K562 (cell line): Measurements from ENCODE around the gene HMGB2.

ENCODE experiments used
- ELF1 ChIP-seq: fragments of 200-800 bp; sonication (Bioruptor generic); IDR thresholded peaks from 2 replicates; pipeline ENCODE4 v1.6.1; 2016; ENCODE audit warnings: missing genetic modification characterization, missing compliant biosample characterization
- EZH2 ChIP-seq: IDR thresholded peaks from 2 replicates; pipeline ENCODE4 v1.6.1; 2012; ENCODE audit warnings: low read depth, mild to moderate bottlenecking, inconsistent platforms, low read length, borderline replicate concordance
- FIP1L1 ChIP-seq: fragments of 200-400 bp; formaldehyde crosslinking; IDR thresholded peaks from 2 replicates; pipeline ENCODE4 v1.6.1; 2018; ENCODE audit warnings: mild to moderate bottlenecking, low read depth, low read length; ENCODE audit not compliant: poor library complexity, severe bottlenecking
- POLR2AphosphoS2 ChIP-seq: IDR thresholded peaks from 2 replicates; pipeline ENCODE4 v1.6.1; 2012; ENCODE audit warnings: low read length, improper control_type of control experiment
- SMARCC2 ChIP-seq: fragments of 450-650 bp; IDR thresholded peaks from 2 replicates; pipeline ENCODE4 v1.6.1; 2017; ENCODE audit warnings: antibody characterized with exemption, moderate library complexity, mild to moderate bottlenecking, low read depth
- SREBF2 ChIP-seq: sonication (generic); formaldehyde crosslinking; IDR thresholded peaks from 2 replicates; pipeline ENCODE4 v1.4.0; 2020; ENCODE audit warnings: mild to moderate bottlenecking, missing genetic modification reagents
- TCF7L2 ChIP-seq: fragments of 150-350 bp; IDR thresholded peaks from 2 replicates; pipeline ENCODE4 v1.6.1; 2016; ENCODE audit warnings: low read depth, mild to moderate bottlenecking, low read length, moderate library complexity
- ZNF408 ChIP-seq: fragments of 250-450 bp; sonication (Bioruptor Pico); IDR thresholded peaks from 2 replicates; pipeline ENCODE4 v1.4.0; 2020; ENCODE audit warnings: low read depth, mild to moderate bottlenecking, moderate library complexity
- TF ChIP-seq, protein P1 (sequence below): sonication (generic); formaldehyde crosslinking; IDR thresholded peaks from 2 replicates; pipeline ENCODE4 v1.8.0; 2022; ENCODE audit warnings: mild to moderate bottlenecking, low read depth, missing genetic modification reagents
- TF ChIP-seq, protein P2 (sequence below): sonication (generic); formaldehyde crosslinking; IDR thresholded peaks from 2 replicates; pipeline ENCODE4 v1.5.0; 2020; ENCODE audit warnings: missing genetic modification reagents
- TF ChIP-seq, protein P3 (sequence below): fragments of 450-650 bp; formaldehyde crosslinking; IDR thresholded peaks from 2 replicates; pipeline ENCODE4 v1.4.0; 2022; ENCODE audit warnings: missing genetic modification characterization

DNA sequence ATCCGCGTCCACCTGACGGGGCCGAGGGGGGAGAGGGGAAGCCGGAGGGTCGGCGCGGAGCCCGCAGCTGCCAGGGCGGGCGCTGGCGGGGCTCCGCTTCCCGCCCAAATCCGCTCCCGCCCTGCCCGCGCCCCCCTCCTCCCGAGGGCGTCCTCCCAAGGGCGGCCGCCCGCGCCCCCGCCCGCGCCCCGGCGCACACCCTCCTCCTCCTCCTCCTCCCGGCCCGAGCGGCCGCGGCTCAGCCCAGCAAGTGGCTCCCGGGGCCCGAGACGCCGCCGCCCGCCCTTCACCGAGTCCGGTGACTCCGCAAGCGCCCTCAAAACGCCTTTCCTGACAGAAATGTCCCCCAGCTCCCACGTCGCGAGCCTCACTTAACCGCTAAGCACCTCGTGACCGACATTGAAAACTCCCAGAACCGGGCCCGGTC is 487 bp downstream of the HMGB2 start:
- TF ChIP-seq, protein P1, sequence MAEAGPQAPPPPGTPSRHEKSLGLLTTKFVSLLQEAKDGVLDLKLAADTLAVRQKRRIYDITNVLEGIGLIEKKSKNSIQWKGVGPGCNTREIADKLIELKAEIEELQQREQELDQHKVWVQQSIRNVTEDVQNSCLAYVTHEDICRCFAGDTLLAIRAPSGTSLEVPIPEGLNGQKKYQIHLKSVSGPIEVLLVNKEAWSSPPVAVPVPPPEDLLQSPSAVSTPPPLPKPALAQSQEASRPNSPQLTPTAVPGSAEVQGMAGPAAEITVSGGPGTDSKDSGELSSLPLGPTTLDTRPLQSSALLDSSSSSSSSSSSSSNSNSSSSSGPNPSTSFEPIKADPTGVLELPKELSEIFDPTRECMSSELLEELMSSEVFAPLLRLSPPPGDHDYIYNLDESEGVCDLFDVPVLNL (CRISPR knock-in tag): no peak
- TF ChIP-seq, protein P2, sequence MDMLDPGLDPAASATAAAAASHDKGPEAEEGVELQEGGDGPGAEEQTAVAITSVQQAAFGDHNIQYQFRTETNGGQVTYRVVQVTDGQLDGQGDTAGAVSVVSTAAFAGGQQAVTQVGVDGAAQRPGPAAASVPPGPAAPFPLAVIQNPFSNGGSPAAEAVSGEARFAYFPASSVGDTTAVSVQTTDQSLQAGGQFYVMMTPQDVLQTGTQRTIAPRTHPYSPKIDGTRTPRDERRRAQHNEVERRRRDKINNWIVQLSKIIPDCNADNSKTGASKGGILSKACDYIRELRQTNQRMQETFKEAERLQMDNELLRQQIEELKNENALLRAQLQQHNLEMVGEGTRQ (CRISPR knock-in tag): no peak
- TF ChIP-seq EZH2: no peak
- TF ChIP-seq POLR2AphosphoS2: no peak; the same call in 1 of the 2 replicates
- TF ChIP-seq SREBF2 (CRISPR knock-in tag): no peak
- TF ChIP-seq FIP1L1: no peak
- no peak for TF ChIP-seq TCF7L2
- TF ChIP-seq, protein P3, sequence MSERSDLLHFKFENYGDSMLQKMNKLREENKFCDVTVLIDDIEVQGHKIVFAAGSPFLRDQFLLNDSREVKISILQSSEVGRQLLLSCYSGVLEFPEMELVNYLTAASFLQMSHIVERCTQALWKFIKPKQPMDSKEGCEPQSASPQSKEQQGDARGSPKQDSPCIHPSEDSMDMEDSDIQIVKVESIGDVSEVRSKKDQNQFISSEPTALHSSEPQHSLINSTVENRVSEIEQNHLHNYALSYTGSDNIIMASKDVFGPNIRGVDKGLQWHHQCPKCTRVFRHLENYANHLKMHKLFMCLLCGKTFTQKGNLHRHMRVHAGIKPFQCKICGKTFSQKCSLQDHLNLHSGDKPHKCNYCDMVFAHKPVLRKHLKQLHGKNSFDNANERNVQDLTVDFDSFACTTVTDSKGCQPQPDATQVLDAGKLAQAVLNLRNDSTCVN (CRISPR knock-in tag): no peak
- TF ChIP-seq SMARCC2: no peak
- TF ChIP-seq ELF1 (tag): no peak
- TF ChIP-seq ZNF408: no peak
